ENCODE results near the gene C1orf159.
"Not testable (repeated sequence)": the region's sequence is repeated elsewhere in the genome, so short reads cannot be mapped to it uniquely, and the experiment has no call there.

The C1orf159 gene

DNA sequence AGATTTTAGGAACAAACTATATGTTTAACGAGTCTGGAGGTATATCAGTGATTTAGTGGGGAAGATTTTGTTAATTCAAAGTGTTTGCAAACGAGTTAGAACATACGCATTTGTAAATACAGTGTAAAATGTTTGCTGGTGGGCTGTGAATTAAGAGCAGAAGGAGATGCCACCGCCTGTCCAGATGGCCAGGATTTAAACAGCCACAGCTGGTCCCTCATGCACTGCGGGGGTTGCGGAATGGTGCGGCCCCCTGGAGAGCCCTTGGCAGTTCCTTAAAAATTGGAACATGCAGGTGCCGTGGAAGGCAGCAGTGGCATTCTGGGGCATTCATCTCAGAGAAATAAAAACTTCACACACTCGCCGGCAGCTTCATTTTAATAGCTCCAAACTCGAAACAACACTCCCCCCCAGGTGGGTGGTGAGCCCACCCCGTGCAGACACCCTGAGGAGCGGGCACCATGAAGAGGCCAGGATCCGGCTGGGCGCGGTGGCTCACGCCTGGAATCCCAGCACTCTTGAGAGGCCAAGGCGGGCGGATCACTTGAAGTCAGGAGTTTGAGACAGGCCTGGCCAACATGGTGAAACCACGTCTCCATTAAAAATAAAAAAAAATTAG lies 3.5 kb upstream of the C1orf159 start:
- in situ Hi-C loops (cut with HindIII; ENCODE audit: low sequenced_read_pairs) = no loop called here

DNA sequence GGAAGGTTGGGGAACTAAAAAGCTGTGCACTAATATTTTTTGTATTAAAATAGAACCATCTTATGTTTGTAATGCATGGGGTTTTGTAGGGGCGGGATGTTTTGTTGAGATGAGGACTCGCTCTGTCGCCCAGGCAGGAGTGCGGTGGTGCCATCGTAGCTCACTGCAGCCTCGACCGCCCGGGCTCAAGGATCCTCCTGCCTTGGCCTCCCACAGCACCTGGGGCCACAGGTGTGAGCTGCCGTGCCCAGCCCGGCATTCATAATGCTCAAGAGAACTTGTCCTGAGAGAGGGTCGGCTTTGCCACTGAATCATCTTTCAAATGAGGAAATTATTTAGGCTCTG lies 3.0 kb upstream of the C1orf159 start:
- in situ Hi-C loops (cut with HindIII; ENCODE audit: low sequenced_read_pairs) = no loop called here

DNA sequence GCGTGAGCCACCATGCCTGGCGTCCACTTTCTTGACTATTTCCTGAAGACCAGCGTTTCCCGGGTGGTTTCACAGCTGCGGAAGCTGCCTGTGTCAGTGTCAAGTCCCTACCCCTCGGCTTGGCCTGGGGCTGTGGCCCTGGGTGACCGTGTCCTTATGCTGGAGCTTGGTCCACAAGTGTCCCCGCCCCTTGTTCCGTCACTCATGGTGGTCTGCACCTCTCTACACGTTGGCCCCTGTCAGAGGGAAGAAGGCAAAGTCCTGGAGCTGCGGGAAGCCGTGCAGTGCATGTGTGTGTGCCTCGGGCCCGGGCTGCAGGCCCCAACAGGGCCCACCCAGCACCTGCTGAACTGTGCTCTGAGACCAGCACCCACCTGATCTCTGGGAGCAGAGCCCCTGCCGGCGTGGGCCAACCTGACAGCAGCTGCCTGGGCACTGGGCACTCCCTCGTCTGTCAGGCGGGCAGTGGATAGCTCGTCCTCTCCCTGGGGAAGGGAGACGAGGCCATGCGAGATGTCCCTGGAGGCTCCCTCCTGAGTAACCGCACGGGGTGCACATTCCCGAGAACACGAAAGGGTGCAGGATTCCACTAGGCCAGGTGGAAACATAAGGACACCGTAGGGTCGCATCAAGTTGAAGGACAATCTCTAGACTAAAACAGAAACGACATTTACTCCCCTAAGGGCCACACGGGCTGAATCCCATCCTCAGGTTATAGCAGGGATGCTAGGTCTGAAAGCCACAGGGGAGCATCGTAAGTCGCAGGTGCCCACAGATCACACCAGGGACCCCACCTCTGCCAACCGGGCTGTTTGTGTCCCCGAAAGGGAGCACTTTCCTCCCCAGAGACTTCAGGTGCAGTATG lies 2.4 kb upstream of the C1orf159 start:
- in situ Hi-C loops (cut with HindIII; ENCODE audit: low sequenced_read_pairs) = no loop called here

DNA sequence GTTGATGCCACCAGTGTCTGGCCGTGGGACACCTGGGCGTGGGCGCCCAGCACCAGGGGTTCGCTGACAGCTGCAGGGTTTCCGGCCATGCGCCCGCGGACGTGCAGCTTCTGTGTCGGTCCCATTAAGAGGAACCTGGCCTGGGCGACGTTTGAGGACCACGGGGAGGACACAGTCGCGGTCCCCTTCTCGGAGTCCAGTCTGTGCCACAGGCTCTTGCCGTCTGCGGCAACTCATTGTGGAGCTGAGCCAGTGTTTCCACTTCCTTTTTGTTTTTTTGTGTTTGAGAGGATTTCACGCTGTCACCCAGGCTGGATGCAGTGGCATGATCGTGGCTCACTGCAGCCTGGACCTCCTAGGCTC lies 1.6 kb upstream of the C1orf159 start:
- in situ Hi-C loops (cut with HindIII; ENCODE audit: low sequenced_read_pairs) = no loop called here

DNA sequence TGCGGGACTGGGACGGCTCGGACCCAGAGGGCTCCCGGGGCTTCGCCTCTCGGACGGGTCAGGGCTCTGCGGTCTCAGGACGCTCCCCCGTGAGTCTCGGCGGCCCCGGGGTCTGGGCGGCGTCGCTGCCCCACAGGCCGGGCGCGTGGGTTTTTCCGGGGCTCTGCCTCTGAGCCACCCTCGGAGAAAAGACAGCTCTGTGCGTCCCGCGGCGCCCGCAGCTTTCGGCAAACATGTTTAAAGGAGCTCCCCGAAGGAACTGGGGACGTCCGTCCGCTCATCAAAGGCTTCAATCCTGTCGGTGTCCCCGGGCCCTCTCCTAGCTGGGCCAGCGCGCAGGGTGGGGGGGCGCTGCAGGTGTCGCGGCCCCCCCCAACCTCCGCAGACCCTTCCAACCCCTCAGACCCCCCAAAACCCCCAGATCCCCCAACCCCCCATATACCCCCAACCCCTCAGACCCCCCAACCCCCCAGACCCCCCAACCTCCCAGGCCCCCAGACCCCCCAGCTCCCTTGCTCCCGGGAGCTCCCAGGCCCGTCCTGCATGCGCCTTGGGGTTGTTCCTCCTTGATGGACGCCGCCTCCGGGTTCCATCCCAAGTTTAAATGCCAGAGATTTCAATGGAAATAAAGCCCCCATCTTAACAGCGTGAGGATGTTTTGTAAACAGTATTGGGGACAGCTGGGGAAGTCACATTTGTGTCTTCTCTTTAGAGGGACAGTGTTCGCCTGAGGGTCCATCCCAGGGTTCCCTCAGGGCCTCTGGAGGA lies 996 bp upstream of the C1orf159 start:
- in situ Hi-C loops (cut with HindIII; ENCODE audit: low sequenced_read_pairs) = no loop called here

DNA sequence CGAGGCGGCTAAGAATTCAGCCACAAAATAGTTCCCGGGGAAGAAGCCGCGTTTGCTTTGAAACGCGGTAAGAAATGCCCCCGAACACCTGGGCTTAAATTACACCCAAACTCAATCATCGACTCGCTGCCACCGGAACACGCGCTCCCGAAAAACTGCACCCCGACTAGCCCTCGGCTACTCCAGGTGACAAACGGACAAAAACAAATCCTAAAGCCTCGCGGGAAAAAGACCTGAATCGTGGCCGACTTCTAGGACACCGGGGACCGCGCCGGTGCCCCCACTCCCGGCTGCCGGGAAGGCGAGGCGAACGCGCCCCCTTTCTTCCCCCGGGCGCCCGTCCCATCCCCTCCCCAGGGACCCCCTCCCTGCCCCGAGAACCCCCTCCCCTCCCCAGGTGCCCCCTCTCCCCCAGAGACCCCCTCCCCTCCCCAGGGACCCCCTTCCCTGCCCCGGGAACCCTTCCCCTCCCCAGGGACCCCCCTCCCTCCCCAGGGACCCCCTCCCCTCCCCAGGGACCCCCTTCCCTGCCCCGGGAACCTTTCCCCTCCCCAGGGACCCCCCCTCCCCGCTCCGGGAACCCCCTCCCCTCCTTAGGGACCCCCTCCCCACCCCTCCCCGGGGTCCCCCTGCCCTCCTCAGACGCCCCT lies 628 bp downstream of the C1orf159 start:
- in situ Hi-C loops (cut with HindIII; ENCODE audit: low sequenced_read_pairs) = no loop called here

DNA sequence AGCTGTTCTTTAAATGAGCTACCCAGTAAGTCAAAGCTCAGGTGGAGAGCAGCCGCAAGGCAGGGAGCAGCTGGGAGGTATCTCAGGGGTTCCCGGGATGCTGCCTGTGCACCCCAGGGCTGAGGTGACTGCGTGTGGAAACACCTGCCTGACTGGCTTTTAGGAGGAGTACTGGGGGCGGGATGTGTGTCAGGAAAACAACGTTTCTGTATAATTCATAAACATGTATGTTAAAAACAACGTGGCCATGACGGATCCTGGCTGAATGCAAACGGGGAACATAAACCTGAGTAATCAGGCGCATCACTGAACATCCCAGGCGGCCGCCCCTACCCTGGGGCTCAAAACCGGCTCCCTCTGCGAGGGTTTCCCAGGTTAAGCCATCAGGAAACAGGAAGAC lies 1.5 kb downstream of the C1orf159 start:
- in situ Hi-C loops (cut with HindIII; ENCODE audit: low sequenced_read_pairs) = loop anchor here (5.0 kb wide), 1 partner anchor 258 kb away; no protein-coding TSS in a partner anchor

DNA sequence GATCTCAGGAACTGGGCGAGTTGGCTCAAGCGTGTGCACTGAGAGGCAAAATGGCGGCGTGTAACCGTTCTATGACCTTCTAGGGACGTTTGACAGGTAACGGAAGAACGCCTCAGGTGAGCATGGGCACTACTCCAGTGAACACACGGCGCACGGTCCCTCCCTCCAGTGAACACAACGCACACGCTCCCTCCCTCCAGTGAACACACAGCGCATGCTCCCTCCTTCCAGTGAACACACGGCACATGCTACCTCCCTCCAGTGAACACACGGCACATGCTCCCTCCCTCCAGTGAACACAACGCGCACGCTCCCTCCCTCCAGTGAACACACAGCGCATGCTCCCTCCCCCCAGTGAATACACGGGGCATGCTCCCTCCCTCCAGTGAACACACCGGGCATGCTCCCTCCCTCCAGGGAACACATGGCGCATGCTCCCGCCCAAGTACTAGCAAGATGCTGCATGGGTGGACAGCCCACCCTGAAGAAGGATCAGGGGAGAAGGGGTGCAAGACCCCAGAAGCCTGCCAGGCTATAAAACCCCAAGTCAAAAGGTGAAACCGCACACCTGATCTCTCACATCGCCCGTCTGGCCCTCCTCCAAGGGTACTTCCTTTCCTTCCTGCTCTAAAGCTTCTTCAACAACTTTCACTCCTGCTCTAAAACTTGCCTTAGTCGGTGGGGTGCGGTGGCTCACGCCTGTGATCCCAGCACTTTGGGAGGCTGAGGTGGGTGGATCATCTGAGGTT lies 3.5 kb downstream of the C1orf159 start:
- in situ Hi-C loops (cut with HindIII; ENCODE audit: low sequenced_read_pairs) = loop anchor here (5.0 kb wide), 1 partner anchor 260 kb away; no protein-coding TSS in a partner anchor

DNA sequence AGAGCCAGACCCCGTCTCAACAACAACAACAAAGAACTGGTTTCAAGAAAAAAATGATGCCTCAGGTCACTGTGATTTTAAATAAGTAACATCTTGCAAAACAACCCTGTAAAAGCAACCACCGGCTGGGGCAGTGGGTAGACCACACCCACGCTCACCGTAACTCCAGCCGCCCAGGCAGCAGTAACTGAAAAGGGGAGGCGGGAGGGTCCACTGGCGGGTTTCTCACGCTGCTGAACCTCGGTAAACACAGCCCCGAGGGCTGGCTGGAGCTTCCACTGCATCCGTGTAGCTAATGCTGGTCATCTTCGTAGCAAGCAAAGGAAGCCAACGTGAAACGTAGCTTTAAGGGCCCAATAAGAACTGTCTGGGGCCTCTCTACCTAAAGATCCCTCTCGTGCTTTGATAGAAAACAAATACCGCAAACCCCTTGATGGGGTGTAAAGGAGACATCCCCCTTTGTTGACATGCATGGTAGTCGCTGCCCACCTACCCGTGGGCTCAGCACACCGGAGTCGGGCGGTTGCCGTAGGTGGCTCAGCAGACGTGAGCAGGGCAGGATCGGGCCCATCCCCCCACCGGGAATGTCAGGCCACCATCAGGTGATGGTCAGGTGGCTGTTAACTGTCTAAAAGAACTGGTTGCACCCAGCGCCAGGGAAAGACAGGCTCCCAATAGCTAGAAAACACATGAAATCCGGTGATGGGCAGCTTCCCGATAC lies 4.2 kb downstream of the C1orf159 start:
- in situ Hi-C loops (cut with HindIII; ENCODE audit: low sequenced_read_pairs) = loop anchor here (5.0 kb wide), 1 partner anchor 261 kb away; no protein-coding TSS in a partner anchor

DNA sequence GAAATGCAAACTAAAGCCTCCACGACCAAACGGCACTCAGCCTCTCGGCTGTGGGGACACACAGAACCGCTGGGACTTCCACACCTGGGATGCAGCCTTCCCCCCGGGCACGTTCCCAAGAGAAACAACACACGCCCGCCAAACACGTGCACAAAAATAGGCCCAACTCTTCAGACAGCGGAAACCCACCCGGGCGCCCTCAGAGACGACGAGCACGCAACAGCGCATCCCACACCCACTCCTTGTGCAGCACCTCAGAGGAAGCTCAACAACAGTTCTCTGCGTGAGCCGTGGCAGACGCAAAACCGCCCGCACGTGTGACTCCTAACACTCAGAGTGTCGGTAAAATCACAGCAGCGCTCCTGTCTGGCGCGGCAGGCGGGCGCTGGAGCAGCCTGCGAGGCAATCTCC lies 5.3 kb downstream of the C1orf159 start:
- in situ Hi-C loops (cut with HindIII; ENCODE audit: low sequenced_read_pairs) = loop anchor here (5.0 kb wide), 1 partner anchor 262 kb away; no protein-coding TSS in a partner anchor

DNA sequence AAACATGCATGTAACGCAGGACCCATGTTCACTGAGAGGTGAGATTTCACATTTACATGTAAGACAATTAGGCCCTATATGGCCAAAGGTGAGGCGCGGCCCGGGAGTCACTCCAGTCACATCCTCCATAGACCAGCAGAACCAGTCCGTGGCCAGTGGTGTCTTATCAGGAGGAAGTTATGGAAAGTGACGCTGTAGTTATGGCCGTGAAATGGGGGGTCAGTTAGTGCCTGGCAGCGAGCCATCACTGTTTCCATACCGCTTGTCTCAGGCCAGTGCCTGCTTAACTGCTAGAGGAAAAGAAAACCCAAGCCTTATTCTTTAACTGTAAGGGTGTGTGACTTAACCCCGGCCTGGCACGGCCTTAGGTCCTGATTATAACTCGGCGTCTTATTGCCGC lies 6.1 kb downstream of the C1orf159 start:
- in situ Hi-C loops (cut with HindIII; ENCODE audit: low sequenced_read_pairs) = loop anchor here (5.0 kb wide), 1 partner anchor 263 kb away; no protein-coding TSS in a partner anchor

DNA sequence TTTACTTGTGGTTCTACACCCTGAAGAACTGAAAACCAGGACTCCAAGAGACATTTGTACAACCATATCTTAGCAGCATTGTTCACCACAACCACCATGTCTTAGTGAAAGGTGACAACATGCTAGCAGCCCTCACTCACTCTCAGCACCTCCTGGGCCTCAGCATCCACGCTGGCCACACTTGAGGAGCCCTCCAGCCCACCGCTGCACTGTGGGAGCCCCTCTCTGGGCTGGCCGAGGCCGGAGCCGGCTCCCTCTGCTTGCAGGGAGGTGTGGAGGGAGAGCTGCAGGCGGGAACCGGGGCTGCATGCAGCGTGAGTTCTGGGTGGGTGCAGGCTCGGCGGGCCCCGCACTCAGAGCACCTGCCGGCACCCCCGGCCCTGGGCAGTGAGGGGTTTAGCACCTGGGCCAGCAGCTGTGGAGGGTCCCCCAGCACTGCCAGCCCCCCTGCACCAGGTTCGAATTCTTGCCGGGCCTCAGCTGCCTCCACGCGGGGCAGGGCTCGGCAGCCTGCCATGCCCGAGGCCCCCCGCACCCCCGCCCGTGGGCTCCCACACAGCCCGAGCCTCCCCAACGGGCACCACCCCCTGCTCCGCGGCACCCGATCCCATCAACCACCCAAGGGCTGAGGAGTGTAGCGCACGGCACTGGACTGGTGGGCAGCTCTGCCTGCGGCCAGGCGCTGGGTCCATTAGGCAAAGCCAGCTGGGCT lies 9.2 kb downstream of the C1orf159 start:
- in situ Hi-C loops (cut with HindIII; ENCODE audit: low sequenced_read_pairs) = no loop called here

DNA sequence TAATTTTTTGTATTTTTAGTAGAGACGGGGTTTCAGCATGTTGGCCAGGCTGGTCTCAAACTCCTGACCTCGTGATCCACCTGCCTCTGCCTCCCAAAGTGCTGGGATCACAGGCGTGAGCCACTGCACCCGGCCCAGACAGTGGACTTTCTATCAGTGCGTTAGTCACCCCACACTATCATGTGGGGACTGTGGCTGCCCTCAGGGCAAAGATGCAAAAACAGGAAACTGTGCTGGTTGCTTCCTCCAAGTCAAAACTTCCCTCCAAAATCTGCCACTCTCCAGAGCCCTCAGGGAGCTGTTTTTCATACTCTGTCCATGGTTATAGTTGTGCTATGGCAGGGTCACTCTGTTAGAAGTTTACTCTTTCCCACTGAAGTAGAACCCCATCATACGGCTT lies 11.7 kb downstream of the C1orf159 start:
- in situ Hi-C loops (cut with HindIII; ENCODE audit: low sequenced_read_pairs) = not testable (repeated sequence)

DNA sequence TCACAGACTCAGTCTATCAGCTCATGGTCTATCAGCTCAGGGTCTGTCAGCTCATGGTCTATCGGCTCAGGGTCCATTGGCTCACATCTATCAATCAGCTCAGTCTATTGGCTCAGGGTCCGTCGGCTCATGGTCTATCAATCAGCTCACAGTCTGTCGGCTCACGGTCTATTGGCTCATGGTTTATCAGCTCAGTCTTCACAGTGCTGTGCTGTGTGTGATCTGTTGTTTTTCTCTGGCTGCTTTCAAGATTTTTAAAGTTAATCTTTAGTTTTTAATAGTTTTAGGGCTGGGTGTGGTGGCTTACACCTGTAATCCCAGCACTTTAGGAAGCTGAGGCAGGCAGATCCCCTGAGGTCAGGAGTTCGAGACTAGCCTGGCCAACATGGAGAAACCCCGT lies 14.4 kb downstream of the C1orf159 start:
- in situ Hi-C loops (cut with HindIII; ENCODE audit: low sequenced_read_pairs) = no loop called here

DNA sequence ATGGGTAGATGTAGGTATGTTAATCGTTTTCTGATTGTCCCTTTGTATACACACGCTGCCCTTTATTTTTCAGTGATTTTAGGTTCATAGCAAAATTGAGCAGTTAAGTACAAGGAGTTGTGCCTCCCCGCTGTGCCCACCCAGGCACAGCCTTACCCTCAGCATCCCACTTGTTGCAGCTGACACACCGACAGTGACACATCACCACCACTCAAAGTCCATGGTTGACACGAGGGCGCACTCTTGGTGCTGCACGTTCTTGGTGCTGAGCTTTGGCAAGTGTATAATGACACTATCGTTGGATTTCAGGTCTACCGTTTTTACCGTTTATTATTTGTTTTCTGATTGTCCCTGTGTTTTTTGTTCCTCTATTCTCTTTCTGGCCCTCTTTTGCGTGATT lies 15.6 kb downstream of the C1orf159 start:
- in situ Hi-C loops (cut with HindIII; ENCODE audit: low sequenced_read_pairs) = no loop called here

DNA sequence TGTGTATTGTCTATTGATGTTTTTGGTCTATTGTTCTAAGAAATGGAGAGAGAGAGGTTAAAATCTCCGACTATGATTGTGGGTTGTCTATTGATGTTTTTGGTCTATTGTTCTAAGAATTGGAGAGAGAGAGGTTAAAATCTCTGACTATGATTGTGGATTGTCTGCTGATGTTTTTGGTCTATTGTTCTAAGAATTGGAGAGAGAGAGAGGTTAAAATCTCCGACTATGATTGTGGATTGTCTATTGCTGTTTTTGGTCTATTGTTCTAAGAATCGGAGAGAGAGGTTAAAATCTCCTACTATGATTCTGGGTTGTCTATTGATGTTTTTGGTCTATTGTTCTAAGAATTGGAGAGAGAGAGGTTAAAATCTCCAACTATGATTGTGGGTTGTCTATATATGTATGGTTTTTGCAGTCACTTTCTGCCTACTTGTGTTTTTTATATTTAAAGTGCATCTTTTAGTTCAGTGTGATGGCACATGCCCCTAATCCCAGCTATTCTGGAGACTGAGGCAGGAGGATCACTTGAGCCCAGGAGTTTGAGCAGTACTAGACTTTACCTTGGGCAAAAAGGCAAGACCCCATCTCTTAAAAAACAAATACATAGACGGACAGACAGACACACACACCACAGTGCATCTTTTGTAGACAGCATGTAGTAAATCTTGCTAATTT lies 16.2 kb downstream of the C1orf159 start:
- in situ Hi-C loops (cut with HindIII; ENCODE audit: low sequenced_read_pairs) = no loop called here

DNA sequence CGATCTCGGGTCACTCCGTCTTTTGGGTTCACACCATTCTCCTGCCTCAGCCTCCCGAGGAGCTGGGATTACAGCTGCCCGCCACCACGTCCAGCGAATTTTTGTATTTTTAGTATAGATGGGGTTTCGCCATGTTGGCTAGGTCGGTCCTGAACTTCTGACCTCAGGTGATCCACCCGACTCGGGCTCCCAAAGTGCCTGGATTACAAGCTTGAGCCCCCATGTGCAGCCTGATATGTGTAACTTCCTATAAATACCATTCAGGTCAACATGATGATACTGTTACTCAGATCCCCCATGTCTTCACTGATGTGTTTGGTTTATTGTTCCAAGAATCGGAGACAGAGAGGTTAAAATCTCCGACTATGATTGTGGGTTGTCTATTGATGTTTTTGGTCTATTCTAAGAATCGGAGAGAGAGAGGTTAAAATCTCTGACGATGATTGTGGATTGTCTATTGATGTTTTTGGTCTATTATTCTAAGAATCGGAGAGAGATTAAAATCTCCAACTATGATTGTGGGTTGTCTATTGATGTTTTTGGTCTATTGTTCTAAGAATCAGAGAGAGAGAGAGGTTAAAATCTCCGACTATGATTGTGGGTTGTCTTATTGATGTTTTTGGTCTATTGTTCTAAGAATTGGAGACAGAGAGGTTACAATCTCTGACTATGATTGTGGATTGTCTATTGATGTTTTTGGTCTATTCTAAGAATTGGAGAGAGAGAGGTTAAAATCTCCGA lies 17.0 kb downstream of the C1orf159 start:
- in situ Hi-C loops (cut with HindIII; ENCODE audit: low sequenced_read_pairs) = no loop called here

DNA sequence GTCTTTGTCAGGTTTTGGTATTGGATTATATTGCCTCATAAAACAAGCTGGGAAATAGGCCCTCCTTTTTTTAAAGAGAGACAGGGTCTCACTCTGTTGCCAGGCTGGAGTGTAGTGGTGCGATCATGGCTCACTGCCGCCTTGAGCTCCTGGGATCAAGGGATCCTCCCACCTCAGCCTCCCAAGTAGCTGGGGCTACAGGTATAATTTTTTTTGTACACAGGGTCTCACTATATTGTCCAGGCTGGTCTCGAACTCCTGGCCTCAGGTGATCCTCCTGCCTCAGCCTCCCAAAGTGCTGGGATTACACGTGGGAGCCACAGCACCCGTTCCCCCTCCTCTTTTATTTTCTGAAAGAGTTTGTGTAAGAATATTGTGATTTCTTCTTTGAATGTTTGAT lies 19.8 kb downstream of the C1orf159 start:
- in situ Hi-C loops (cut with HindIII; ENCODE audit: low sequenced_read_pairs) = not testable (repeated sequence)
